ENCODE data around the gene SQOR.
A peak's percentile ranks its signal among the peaks of the same experiment; 100 is the strongest.

Gene SQOR

GRCh38 chr15:45634432-45635190, at the start of gene SQOR:
TSS of gene SQOR (plus strand) at chr15:45635029. CDS start at chr15:45658924, 23,895 bp downstream.
- DNase-seq: no peak

- no peak for DNase-seq
Measured at GRCh38 chr15:45585069-45585791, 49.6 kb upstream of the SQOR start.

GRCh38 chr15:45586125-45586524, 48.7 kb upstream of the SQOR start:
- DNase-seq: no peak

- DNase-seq: no peak
Measured at GRCh38 chr15:45586601-45587094, 48.2 kb upstream of the SQOR start.

GRCh38 chr15:45587095-45587862, 47.5 kb upstream of the SQOR start, which contains the start of gene BLOC1S6:
TSS of gene BLOC1S6 (plus strand) at chr15:45587379. CDS start at chr15:45587444, 65 bp downstream.
- peak; percentile 51 for DNase-seq

- DNase-seq: no peak
Measured at GRCh38 chr15:45587863-45588170, 47.0 kb upstream of the SQOR start.

GRCh38 chr15:45588219-45588875, 46.5 kb upstream of the SQOR start:
- no peak for DNase-seq

- no peak for DNase-seq
Measured at GRCh38 chr15:45589256-45589655, 45.6 kb upstream of the SQOR start.

- no peak for DNase-seq
Measured at GRCh38 chr15:45594319-45594718, 40.5 kb upstream of the SQOR start.

GRCh38 chr15:45594835-45595530, 39.8 kb upstream of the SQOR start:
- no peak for DNase-seq

- no peak for DNase-seq
Measured at GRCh38 chr15:45603881-45604280, 30.9 kb upstream of the SQOR start.

- DNase-seq: no peak
Measured at GRCh38 chr15:45604326-45604725, 30.5 kb upstream of the SQOR start.

- DNase-seq: no peak
Measured at GRCh38 chr15:45606413-45606812, 28.4 kb upstream of the SQOR start.

- no peak for DNase-seq
Measured at GRCh38 chr15:45606841-45607240, 28.0 kb upstream of the SQOR start.

GRCh38 chr15:45611305-45611704, 23.5 kb upstream of the SQOR start:
- DNase-seq: no peak

- DNase-seq: no peak
Measured at GRCh38 chr15:45612790-45613415, 21.9 kb upstream of the SQOR start.

- DNase-seq: no peak
Measured at GRCh38 chr15:45616901-45617323, 17.9 kb upstream of the SQOR start.

GRCh38 chr15:45618813-45619212, 16.0 kb upstream of the SQOR start:
- no peak for DNase-seq

GRCh38 chr15:45628136-45628535, 6.7 kb upstream of the SQOR start:
- no peak for DNase-seq

- DNase-seq: no peak
Measured at GRCh38 chr15:45630917-45631691, 3.7 kb upstream of the SQOR start.

- DNase-seq: no peak
Measured at GRCh38 chr15:45631776-45632175, 3.1 kb upstream of the SQOR start.

Data from NCI-H2107 (cell line).